ENCODE results near the gene RRP1.

RRP1 gene

GRCh38 chr21:43829575-43830119 is 40.3 kb downstream of the RRP1 start:
- Histone ChIP-seq H3F3A (ENCODE audit: insufficient read depth) (no peaks in the 10 kb centered on the region), H3K79me2 (ENCODE audit: insufficient read depth, low read length) (no peaks in the 10 kb centered on the region), H3K4me2 (ENCODE audit: low read depth, low read length, poor library complexity, severe bottlenecking) (no peak overlapping the region), H4K20me1 (ENCODE audit: low read depth, low read length) (no peaks in the 10 kb centered on the region), H2AFZ (ENCODE audit: low read depth, low read length, severe bottlenecking) (no peak overlapping the region), H3K9me2 (replicated peaks; ENCODE audit: insufficient read depth, low read length) (no peaks in the 10 kb centered on the region), H3K36me3 (ENCODE audit: low read length) (no peaks in the 10 kb centered on the region), H3K4me3 (ENCODE audit: insufficient read depth, low read length, poor library complexity, severe bottlenecking) (no peak overlapping the region), H3K9me3 (ENCODE audit: insufficient read depth, low read length) (no peaks in the 10 kb centered on the region), H3K9ac (ENCODE audit: low read length) (no peak overlapping the region), H3K27ac (ENCODE audit: low read depth, low read length) (no peak overlapping the region), H3K27me3 (ENCODE audit: low read length) (no peaks in the 10 kb centered on the region)
- TF ChIP-seq EZH2phosphoT487 (conservative IDR thresholded peaks at IDR 0.05; ENCODE audit: low read length): no peak
- TF ChIP-seq, protein P1, sequence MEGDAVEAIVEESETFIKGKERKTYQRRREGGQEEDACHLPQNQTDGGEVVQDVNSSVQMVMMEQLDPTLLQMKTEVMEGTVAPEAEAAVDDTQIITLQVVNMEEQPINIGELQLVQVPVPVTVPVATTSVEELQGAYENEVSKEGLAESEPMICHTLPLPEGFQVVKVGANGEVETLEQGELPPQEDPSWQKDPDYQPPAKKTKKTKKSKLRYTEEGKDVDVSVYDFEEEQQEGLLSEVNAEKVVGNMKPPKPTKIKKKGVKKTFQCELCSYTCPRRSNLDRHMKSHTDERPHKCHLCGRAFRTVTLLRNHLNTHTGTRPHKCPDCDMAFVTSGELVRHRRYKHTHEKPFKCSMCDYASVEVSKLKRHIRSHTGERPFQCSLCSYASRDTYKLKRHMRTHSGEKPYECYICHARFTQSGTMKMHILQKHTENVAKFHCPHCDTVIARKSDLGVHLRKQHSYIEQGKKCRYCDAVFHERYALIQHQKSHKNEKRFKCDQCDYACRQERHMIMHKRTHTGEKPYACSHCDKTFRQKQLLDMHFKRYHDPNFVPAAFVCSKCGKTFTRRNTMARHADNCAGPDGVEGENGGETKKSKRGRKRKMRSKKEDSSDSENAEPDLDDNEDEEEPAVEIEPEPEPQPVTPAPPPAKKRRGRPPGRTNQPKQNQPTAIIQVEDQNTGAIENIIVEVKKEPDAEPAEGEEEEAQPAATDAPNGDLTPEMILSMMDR (IDR thresholded peaks at IDR 0.05; ENCODE audit: insufficient read depth, low read length, poor library complexity, severe bottlenecking): no peak

DNA sequence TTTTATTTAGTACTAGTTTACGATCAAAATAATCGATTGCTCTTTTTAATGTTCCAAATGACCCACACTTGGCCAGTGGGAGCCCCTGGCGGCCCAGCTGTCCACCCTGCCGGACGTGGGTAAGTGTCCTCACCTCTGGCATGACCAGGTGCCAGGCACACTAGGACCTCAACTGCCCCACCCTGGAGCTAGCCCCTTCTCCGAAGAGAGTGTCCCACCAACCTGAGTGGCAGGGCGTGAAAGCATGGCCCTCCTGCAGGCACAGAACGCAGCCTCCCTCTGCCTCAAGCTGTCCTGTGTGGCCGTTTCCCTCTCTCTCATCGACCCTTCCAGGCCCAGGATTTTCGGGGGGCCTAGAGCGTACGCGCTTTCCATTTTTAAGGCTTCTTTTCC is 42.8 kb downstream of the RRP1 start:
- Histone ChIP-seq H3K9me2 (replicated peaks; ENCODE audit: insufficient read depth, low read length) (no peaks in the 10 kb centered on the region), H3K4me2 (ENCODE audit: low read depth, low read length, poor library complexity, severe bottlenecking) (no peak overlapping the region), H3K27me3 (ENCODE audit: low read length) (no peaks in the 10 kb centered on the region), H3K9ac (ENCODE audit: low read length) (no peak overlapping the region), H3K36me3 (ENCODE audit: low read length) (no peaks in the 10 kb centered on the region), H3K79me2 (ENCODE audit: insufficient read depth, low read length) (no peaks in the 10 kb centered on the region), H3F3A (ENCODE audit: insufficient read depth) (no peaks in the 10 kb centered on the region), H3K9me3 (ENCODE audit: insufficient read depth, low read length) (no peaks in the 10 kb centered on the region), H2AFZ (ENCODE audit: low read depth, low read length, severe bottlenecking) (no peak overlapping the region), H3K27ac (ENCODE audit: low read depth, low read length) (no peak overlapping the region), H3K4me3 (ENCODE audit: insufficient read depth, low read length, poor library complexity, severe bottlenecking) (no peak overlapping the region), H4K20me1 (ENCODE audit: low read depth, low read length) (no peaks in the 10 kb centered on the region)
- TF ChIP-seq EZH2phosphoT487 (conservative IDR thresholded peaks at IDR 0.05; ENCODE audit: low read length): no peak
- TF ChIP-seq, protein P1 (IDR thresholded peaks at IDR 0.05; ENCODE audit: insufficient read depth, low read length, poor library complexity, severe bottlenecking): no peak

- no peak overlapping the region for H3K9ac ChIP-seq (ENCODE audit: low read length)
- H3K79me2 ChIP-seq (ENCODE audit: insufficient read depth, low read length): no peaks in the 10 kb centered on the region
- no peaks in the 10 kb centered on the region for H3K9me3 ChIP-seq (ENCODE audit: insufficient read depth, low read length)
- H3K4me3 ChIP-seq (ENCODE audit: insufficient read depth, low read length, poor library complexity, severe bottlenecking): no peak overlapping the region
- no peak overlapping the region for H3K4me2 ChIP-seq (ENCODE audit: low read depth, low read length, poor library complexity, severe bottlenecking)
- H4K20me1 ChIP-seq (ENCODE audit: low read depth, low read length): no peaks in the 10 kb centered on the region
- H3F3A ChIP-seq (ENCODE audit: insufficient read depth): no peaks in the 10 kb centered on the region
- no peaks in the 10 kb centered on the region for H3K36me3 ChIP-seq (ENCODE audit: low read length)
- H3K27me3 ChIP-seq (ENCODE audit: low read length): no peaks in the 10 kb centered on the region
- no peak overlapping the region for H3K27ac ChIP-seq (ENCODE audit: low read depth, low read length)
- H2AFZ ChIP-seq (ENCODE audit: low read depth, low read length, severe bottlenecking): no peak overlapping the region
- H3K9me2 ChIP-seq (replicated peaks; ENCODE audit: insufficient read depth, low read length): no peaks in the 10 kb centered on the region
- no peak for TF ChIP-seq EZH2phosphoT487 (conservative IDR thresholded peaks at IDR 0.05; ENCODE audit: low read length)
- TF ChIP-seq, protein P1 (IDR thresholded peaks at IDR 0.05; ENCODE audit: insufficient read depth, low read length, poor library complexity, severe bottlenecking): no peak
Measured at GRCh38 chr21:43832648-43833047, 43.3 kb downstream of the RRP1 start.
